Measurements from ENCODE around the gene PADI3.

PADI3 gene

GRCh38 chr1:17243274-17243673 lies 5.6 kb upstream of the PADI3 start:
- no peak for DNase-seq

- no peak for DNase-seq
These were observed 3.8 kb upstream of the PADI3 start for GRCh38 chr1:17244821-17245740.

- no peak for DNase-seq
These were observed 3.0 kb upstream of the PADI3 start for GRCh38 chr1:17245816-17246325.

- DNase-seq: no peak
These were observed 1.9 kb upstream of the PADI3 start for GRCh38 chr1:17246971-17247370.

GRCh38 chr1:17250601-17251000 lies 1.7 kb downstream of the PADI3 start:
- DNase-seq: no peak

- no peak for DNase-seq
These were observed 2.3 kb downstream of the PADI3 start for GRCh38 chr1:17251246-17251645.

GRCh38 chr1:17251701-17252376 lies 2.9 kb downstream of the PADI3 start:
- DNase-seq: no peak

- DNase-seq: no peak
These were observed 6.4 kb downstream of the PADI3 start for GRCh38 chr1:17255336-17255735.

GRCh38 chr1:17258116-17258757 lies 9.3 kb downstream of the PADI3 start:
- no peak for DNase-seq

- DNase-seq: no peak
These were observed 9.8 kb downstream of the PADI3 start for GRCh38 chr1:17258758-17259130.

- no peak for DNase-seq
These were observed 10.5 kb downstream of the PADI3 start for GRCh38 chr1:17259233-17259873.

GRCh38 chr1:17260264-17260663 lies 11.4 kb downstream of the PADI3 start:
- DNase-seq: no peak

GRCh38 chr1:17260738-17261137 lies 11.8 kb downstream of the PADI3 start:
- DNase-seq: no peak

- no peak for DNase-seq
These were observed 15.0 kb downstream of the PADI3 start for GRCh38 chr1:17263936-17264335.

GRCh38 chr1:17264470-17264869 lies 15.6 kb downstream of the PADI3 start:
- DNase-seq: no peak

GRCh38 chr1:17265162-17265561 lies 16.3 kb downstream of the PADI3 start:
- no peak for DNase-seq

GRCh38 chr1:17265950-17266349 lies 17.1 kb downstream of the PADI3 start:
- no peak for DNase-seq

GRCh38 chr1:17270891-17271765 lies 22.2 kb downstream of the PADI3 start:
- DNase-seq: no peak

GRCh38 chr1:17272066-17272465 lies 23.2 kb downstream of the PADI3 start:
- no peak for DNase-seq

GRCh38 chr1:17272646-17273045 lies 23.7 kb downstream of the PADI3 start:
- no peak for DNase-seq

GRCh38 chr1:17273096-17273495 lies 24.2 kb downstream of the PADI3 start:
- DNase-seq: no peak

Measured in CD4-positive, alpha-beta T cell treated with Interleukin-10 for 1 hour (primary cell).